ENCODE measurements around the gene ZNF805. TPM values are rescaled to one million over a fixed set of nuclear protein-coding genes. Genes with fewer than 3 reads are reported as not detected.
A peak's percentile ranks its signal among the peaks of the same experiment; 100 is the strongest.
"Not testable (repeated sequence)": the region's sequence is repeated elsewhere in the genome, so short reads cannot be mapped to it uniquely, and the experiment has no call there.

The ZNF805 gene
- total RNA-seq, 1 donor from 2014 or later, result 18.2 TPM

GRCh38 chr19:57273014-57273413 lies 32.6 kb downstream of the ZNF805 start:
- H3K4me3 ChIP-seq, result no peak overlapping the region
- H3K27me3 ChIP-seq, result no peaks in the 10 kb centered on the region
- no peaks in the 10 kb centered on the region for H3K36me3 ChIP-seq
- no peaks in the 10 kb centered on the region for H3K4me1 ChIP-seq
- intact Hi-C loops (cut with DNase I), result no loop called here
- H3K27ac ChIP-seq, result no peak overlapping the region
- DNase-seq (ENCODE audit: extremely low spot score in 2 of 2), result no peak
- TF ChIP-seq CTCF (IDR thresholded peaks at IDR 0.05) (no peak), POLR2A (IDR thresholded peaks at IDR 0.05) (no peak), POLR2AphosphoS5 (IDR thresholded peaks at IDR 0.05; ENCODE audit: insufficient read depth in 1 of 2, low read depth in 1 of 2) (no peak)
- no peaks in the 10 kb centered on the region for H3K9me3 ChIP-seq

GRCh38 chr19:57276430-57276829 lies 36.0 kb downstream of the ZNF805 start:
- Histone ChIP-seq H3K4me1 (peaks cover 12% of the 10 kb centered on the region), H3K9me3 (no peaks in the 10 kb centered on the region), H3K4me3 (no peak overlapping the region), H3K27ac (no peak overlapping the region), H3K36me3 (no peaks in the 10 kb centered on the region), H3K27me3 (no peaks in the 10 kb centered on the region)
- intact Hi-C loops (cut with DNase I), result no loop called here
- no peak for DNase-seq (ENCODE audit: extremely low spot score in 2 of 2)
- TF ChIP-seq POLR2A (IDR thresholded peaks at IDR 0.05) (no peak), POLR2AphosphoS5 (IDR thresholded peaks at IDR 0.05; ENCODE audit: insufficient read depth in 1 of 2, low read depth in 1 of 2) (no peak), CTCF (IDR thresholded peaks at IDR 0.05) (no peak)

GRCh38 chr19:57278481-57278880 lies 38.0 kb downstream of the ZNF805 start:
- H3K36me3 ChIP-seq; H3K4me3 ChIP-seq; intact Hi-C loops (cut with DNase I); H3K27me3 ChIP-seq; DNase-seq (ENCODE audit: extremely low spot score in 2 of 2); H3K9me3 ChIP-seq; H3K27ac ChIP-seq: not testable (repeated sequence)
- peaks cover 32% of the 10 kb centered on the region for H3K4me1 ChIP-seq

GRCh38 chr19:57279418-57280164 lies 39.2 kb downstream of the ZNF805 start:
- Histone ChIP-seq H3K36me3 (peaks cover 0 to 10% of the 10 kb centered on the region in 2 donors), H3K27me3 (no peaks in the 10 kb centered on the region), H3K4me3 (peak overlapping the region; percentile 88 to 98), H3K4me1 (peaks cover 40% of the 10 kb centered on the region), H3K9me3 (no peaks in the 10 kb centered on the region), H3K27ac (peak overlapping the region; percentile 89)
- DNase-seq (ENCODE audit: extremely low spot score in 2 of 2), result peak in 1 of 2 donors; percentile 95
- intact Hi-C loops (cut with DNase I), result no loop called here
- TF ChIP-seq POLR2A (IDR thresholded peaks at IDR 0.05) (peak in 1 of 2 donors; percentile 21), POLR2AphosphoS5 (IDR thresholded peaks at IDR 0.05; ENCODE audit: insufficient read depth in 1 of 2, low read depth in 1 of 2) (peak in 1 of 2 donors; percentile 84), CTCF (IDR thresholded peaks at IDR 0.05) (no peak)

- peaks cover 40% of the 10 kb centered on the region for H3K4me1 ChIP-seq
- peak in 1 of 2 donors; percentile 25 for TF ChIP-seq POLR2A (IDR thresholded peaks at IDR 0.05)
- peak; percentile 58 to 96 for TF ChIP-seq POLR2AphosphoS5 (IDR thresholded peaks at IDR 0.05; ENCODE audit: insufficient read depth in 1 of 2, low read depth in 1 of 2)
- peak in 1 of 3 experiments; percentile 34 for TF ChIP-seq CTCF (IDR thresholded peaks at IDR 0.05)
Measured at GRCh38 chr19:57280165-57280961, 39.9 kb downstream of the ZNF805 start, which contains the start of gene ZNF460. Gene ZNF460, plus strand, starts transcription at chr19:57280485. Its CDS starts 322 bp downstream, at chr19:57280807.

More at GRCh38 chr19:57280165-57280961, 39.9 kb downstream of the ZNF805 start, which contains the start of gene ZNF460:
- Histone ChIP-seq H3K27me3 (no peaks in the 10 kb centered on the region), H3K9me3 (no peaks in the 10 kb centered on the region), H3K4me3 (peak within 1 kb of the TSS; percentile 88 to 98), H3K27ac (peak within 1 kb of the TSS; percentile 89), H3K36me3 (peaks cover 3 to 17% of the 10 kb centered on the region in 2 donors)
- intact Hi-C loops (cut with DNase I), result no loop called here
- DNase-seq (ENCODE audit: extremely low spot score in 2 of 2), result peak in 1 of 2 donors; percentile 97

Data from vagina (tissue), 2 donors.